GM18505 (cell line): ENCODE results near the gene VMP1.
A peak's percentile ranks its signal among the peaks of the same experiment; 100 is the strongest.
"Not testable (repeated sequence)": the region's sequence is repeated elsewhere in the genome, so short reads cannot be mapped to it uniquely, and the experiment has no call there.

Source experiments
- ATAC-seq: cut with Tn5 transposase; IDR thresholded peaks from one replicate; pipeline ENCODE4 v1.9.1; 2021; ENCODE audit not compliant: unreplicated experiment
- POLR2A ChIP-seq: IDR thresholded peaks from 4 replicates; pipeline ENCODE4 v1.6.1; 2011; ENCODE audit warnings: borderline replicate concordance; ENCODE audit not compliant: insufficient read depth, insufficient read length; ENCODE audit errors: extremely low read depth

VMP1 gene

GRCh38 chr17:59830007-59830630 is 122.7 kb downstream of the VMP1 start:
- no peak for TF ChIP-seq POLR2A
- no peak for ATAC-seq

- ATAC-seq = no peak
- no peak for TF ChIP-seq POLR2A
Observed at GRCh38 chr17:59830846-59831486, 123.5 kb downstream of the VMP1 start.

GRCh38 chr17:59832883-59833379 is 125.5 kb downstream of the VMP1 start:
- no peak for ATAC-seq
- TF ChIP-seq POLR2A = no peak

GRCh38 chr17:59837308-59838051 is 130.0 kb downstream of the VMP1 start:
- peak; percentile 67 for ATAC-seq
- peak; percentile 98 for TF ChIP-seq POLR2A

DNA sequence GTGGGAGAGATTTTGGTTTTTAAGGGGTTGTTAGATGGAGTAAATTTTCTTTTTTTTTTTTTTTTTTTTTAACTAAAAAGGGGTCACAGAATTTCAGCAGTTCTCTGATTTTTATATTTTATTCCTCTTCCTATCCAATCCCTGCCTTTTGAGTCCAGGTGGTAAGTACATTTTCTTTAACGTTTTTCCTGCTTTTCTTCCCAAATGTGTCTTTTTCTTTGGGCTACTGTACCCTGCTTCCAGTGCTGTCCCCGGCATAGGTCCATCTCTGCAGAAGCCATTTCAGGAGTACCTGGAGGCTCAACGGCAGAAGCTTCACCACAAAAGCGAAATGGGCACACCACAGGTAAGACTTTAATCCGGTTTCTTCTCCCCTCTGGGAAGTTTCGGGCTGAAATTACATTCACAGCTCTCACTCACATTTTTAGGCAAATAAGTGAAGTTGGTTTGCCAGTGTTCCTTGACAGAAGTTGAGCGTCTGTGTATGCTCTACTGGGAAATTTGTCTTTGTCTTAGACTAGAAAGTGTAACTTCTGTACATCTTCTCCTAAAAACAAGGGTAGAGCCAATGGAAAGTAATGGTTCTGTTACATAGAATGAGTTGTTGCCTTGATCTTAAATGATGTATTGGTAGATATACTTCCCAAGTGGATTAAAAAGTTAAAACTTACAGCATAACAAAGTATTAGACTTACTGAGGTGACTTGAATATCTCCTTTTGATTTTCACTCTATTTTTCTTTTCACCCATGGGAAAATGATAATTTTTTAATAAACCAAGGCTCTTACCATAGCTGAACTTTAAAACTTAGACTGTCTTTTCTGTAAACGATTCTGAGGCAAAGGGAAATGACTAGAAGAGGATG is 130.8 kb downstream of the VMP1 start:
- no peak for ATAC-seq

DNA sequence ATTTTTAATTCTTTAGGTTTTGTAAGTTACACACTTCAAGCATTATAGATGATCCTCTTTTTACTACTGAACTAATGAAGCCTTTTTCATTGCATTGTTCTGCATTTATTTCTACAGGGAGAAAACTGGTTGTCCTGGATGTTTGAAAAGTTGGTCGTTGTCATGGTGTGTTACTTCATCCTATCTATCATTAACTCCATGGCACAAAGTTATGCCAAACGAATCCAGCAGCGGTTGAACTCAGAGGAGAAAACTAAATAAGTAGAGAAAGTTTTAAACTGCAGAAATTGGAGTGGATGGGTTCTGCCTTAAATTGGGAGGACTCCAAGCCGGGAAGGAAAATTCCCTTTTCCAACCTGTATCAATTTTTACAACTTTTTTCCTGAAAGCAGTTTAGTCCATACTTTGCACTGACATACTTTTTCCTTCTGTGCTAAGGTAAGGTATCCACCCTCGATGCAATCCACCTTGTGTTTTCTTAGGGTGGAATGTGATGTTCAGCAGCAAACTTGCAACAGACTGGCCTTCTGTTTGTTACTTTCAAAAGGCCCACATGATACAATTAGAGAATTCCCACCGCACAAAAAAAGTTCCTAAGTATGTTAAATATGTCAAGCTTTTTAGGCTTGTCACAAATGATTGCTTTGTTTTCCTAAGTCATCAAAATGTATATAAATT is 132.3 kb downstream of the VMP1 start:
- ATAC-seq = no peak

More for the DNA sequence above, 130.8 kb downstream of the VMP1 start:
- TF ChIP-seq POLR2A = no peak

DNA sequence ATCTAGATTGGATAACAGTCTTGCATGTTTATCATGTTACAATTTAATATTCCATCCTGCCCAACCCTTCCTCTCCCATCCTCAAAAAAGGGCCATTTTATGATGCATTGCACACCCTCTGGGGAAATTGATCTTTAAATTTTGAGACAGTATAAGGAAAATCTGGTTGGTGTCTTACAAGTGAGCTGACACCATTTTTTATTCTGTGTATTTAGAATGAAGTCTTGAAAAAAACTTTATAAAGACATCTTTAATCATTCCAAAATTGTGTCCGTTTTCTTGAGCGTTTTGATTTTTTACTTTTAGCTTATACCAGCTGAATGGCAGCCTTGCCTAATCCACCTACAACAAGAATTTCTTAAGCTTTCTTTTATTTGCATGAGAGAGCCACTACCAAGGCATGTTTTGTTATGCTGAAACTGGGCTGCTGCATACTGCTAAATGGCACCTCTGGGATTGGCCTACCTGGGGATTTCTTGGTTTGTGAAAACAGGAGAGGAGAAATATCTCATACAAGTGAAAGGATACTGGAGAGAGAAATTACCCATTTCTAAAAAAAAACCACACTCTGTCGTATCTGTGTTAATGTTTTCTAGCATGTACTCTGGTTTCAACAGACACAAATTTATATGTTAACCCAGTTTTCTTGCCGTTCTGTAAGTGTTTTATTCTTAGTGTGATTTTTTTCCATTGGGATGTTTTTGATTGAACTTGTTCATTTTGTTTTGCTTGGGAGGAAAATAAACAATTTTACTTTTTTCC is 133.1 kb downstream of the VMP1 start:
- ATAC-seq = no peak
- TF ChIP-seq POLR2A = no peak

More for the DNA sequence above, 132.3 kb downstream of the VMP1 start:
- TF ChIP-seq POLR2A = no peak

GRCh38 chr17:59841091-59841881 is 133.8 kb downstream of the VMP1 start:
- not testable (repeated sequence) for ATAC-seq

- not testable (repeated sequence) for ATAC-seq
Observed at GRCh38 chr17:59841882-59842263, 134.4 kb downstream of the VMP1 start.

GRCh38 chr17:59842901-59843652 is 135.6 kb downstream of the VMP1 start:
- peak; percentile 75 for TF ChIP-seq POLR2A
- no peak for ATAC-seq

- TF ChIP-seq POLR2A = peak; percentile 1
- no peak for ATAC-seq
Observed at GRCh38 chr17:59844884-59845594, 137.6 kb downstream of the VMP1 start.
